ENCODE results near the gene GSAP.

GRCh38 chr7:77395626-77396025 is 20.5 kb downstream of the GSAP start:
- TF ChIP-seq CTCF (IDR thresholded peaks at IDR 0.05) (no peak), POLR2A (IDR thresholded peaks at IDR 0.05; ENCODE audit: low read depth) (no peak), EP300 (IDR thresholded peaks at IDR 0.05) (no peak)

Data from esophagus muscularis mucosa (tissue), 4 donors.